HG03432 (cell line): ENCODE data around the gene TMEFF2.
"Not testable (repeated sequence)": the region's sequence is repeated elsewhere in the genome, so short reads cannot be mapped to it uniquely, and the experiment has no call there.

Source experiments
- ATAC-seq: cut with Tn5 transposase; IDR thresholded peaks from one replicate; pipeline ENCODE4 v1.9.1; 2021; ENCODE audit warnings: mild to moderate bottlenecking, moderate library complexity; ENCODE audit not compliant: unreplicated experiment

Gene TMEFF2

GRCh38 chr2:192137451-192137850, 57.3 kb downstream of the TMEFF2 start:
- no peak for ATAC-seq

GRCh38 chr2:192132604-192133003, 62.1 kb downstream of the TMEFF2 start:
- not testable (repeated sequence) for ATAC-seq

- not testable (repeated sequence) for ATAC-seq
These were observed 64.4 kb downstream of the TMEFF2 start for GRCh38 chr2:192130312-192130711.

GRCh38 chr2:192128655-192129054, 66.1 kb downstream of the TMEFF2 start:
- ATAC-seq = no peak

GRCh38 chr2:192127434-192127833, 67.3 kb downstream of the TMEFF2 start:
- no peak for ATAC-seq

GRCh38 chr2:192126912-192127311, 67.8 kb downstream of the TMEFF2 start:
- ATAC-seq = no peak

- ATAC-seq = no peak
These were observed 68.3 kb downstream of the TMEFF2 start for GRCh38 chr2:192126426-192126825.

- no peak for ATAC-seq
These were observed 70.2 kb downstream of the TMEFF2 start for GRCh38 chr2:192124571-192124970.

GRCh38 chr2:192123847-192124246, 70.9 kb downstream of the TMEFF2 start:
- no peak for ATAC-seq

GRCh38 chr2:192122946-192123345, 71.8 kb downstream of the TMEFF2 start:
- ATAC-seq = no peak

- no peak for ATAC-seq
These were observed 72.6 kb downstream of the TMEFF2 start for GRCh38 chr2:192122141-192122540.

- peak; percentile 49 for ATAC-seq
These were observed 75.2 kb downstream of the TMEFF2 start for GRCh38 chr2:192119536-192119935.

GRCh38 chr2:192117705-192118104, 77.0 kb downstream of the TMEFF2 start:
- no peak for ATAC-seq

GRCh38 chr2:192111536-192111935, 83.2 kb downstream of the TMEFF2 start:
- not testable (repeated sequence) for ATAC-seq

GRCh38 chr2:192099742-192100141, 95.0 kb downstream of the TMEFF2 start:
- no peak for ATAC-seq

- peak; percentile 58 for ATAC-seq
These were observed 95.8 kb downstream of the TMEFF2 start for GRCh38 chr2:192098814-192099491.

GRCh38 chr2:192091476-192091875, 103.3 kb downstream of the TMEFF2 start:
- no peak for ATAC-seq

- ATAC-seq = no peak
These were observed 103.8 kb downstream of the TMEFF2 start for GRCh38 chr2:192090911-192091310.

- ATAC-seq = no peak
These were observed 107.3 kb downstream of the TMEFF2 start for GRCh38 chr2:192087398-192087958.

- no peak for ATAC-seq
These were observed 112.6 kb downstream of the TMEFF2 start for GRCh38 chr2:192082121-192082520.

GRCh38 chr2:192080096-192080495, 114.6 kb downstream of the TMEFF2 start:
- not testable (repeated sequence) for ATAC-seq

- no peak for ATAC-seq
These were observed 120.9 kb downstream of the TMEFF2 start for GRCh38 chr2:192073878-192074277.

- peak; percentile 9 for ATAC-seq
These were observed 122.0 kb downstream of the TMEFF2 start for GRCh38 chr2:192072778-192073177.
